ENCODE measurements around the gene FADS3. TPM values are rescaled to one million over a fixed set of nuclear protein-coding genes. Genes with fewer than 3 reads are reported as not detected.

Gene FADS3
- total and polyA plus RNA-seq, 9 of the 15 experiments (the other 6 are each of a cell fraction or from before 2014, with no cell fraction given) = 0.97 to 148 (median 92.7) TPM

- TF ChIP-seq, protein P1, sequence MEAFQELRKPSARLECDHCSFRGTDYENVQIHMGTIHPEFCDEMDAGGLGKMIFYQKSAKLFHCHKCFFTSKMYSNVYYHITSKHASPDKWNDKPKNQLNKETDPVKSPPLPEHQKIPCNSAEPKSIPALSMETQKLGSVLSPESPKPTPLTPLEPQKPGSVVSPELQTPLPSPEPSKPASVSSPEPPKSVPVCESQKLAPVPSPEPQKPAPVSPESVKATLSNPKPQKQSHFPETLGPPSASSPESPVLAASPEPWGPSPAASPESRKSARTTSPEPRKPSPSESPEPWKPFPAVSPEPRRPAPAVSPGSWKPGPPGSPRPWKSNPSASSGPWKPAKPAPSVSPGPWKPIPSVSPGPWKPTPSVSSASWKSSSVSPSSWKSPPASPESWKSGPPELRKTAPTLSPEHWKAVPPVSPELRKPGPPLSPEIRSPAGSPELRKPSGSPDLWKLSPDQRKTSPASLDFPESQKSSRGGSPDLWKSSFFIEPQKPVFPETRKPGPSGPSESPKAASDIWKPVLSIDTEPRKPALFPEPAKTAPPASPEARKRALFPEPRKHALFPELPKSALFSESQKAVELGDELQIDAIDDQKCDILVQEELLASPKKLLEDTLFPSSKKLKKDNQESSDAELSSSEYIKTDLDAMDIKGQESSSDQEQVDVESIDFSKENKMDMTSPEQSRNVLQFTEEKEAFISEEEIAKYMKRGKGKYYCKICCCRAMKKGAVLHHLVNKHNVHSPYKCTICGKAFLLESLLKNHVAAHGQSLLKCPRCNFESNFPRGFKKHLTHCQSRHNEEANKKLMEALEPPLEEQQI (IDR thresholded peaks at IDR 0.05) = no peak
Measured at GRCh38 chr11:61902313-61902712, 11.0 kb upstream of the FADS3 start (continued).

GRCh38 chr11:61901397-61901796 is 10.1 kb upstream of the FADS3 start:
- Histone ChIP-seq H3K36me3 (ENCODE audit: control insufficient read depth, insufficient read depth, low read length) (peaks cover 86% of the 10 kb centered on the region; the same call in 2 of the 3 replicates), H3K27ac (ENCODE audit: extremely low read depth, low read depth, low read length) (no peak overlapping the region), H3K27me3 (ENCODE audit: control insufficient read depth in 2 of 2, insufficient read depth in 2 of 2, low read length in 2 of 2) (no peaks in the 10 kb centered on the region), H3K79me2 (ENCODE audit: control insufficient read depth, insufficient read depth, low read length) (no peaks in the 10 kb centered on the region), H2AFZ (ENCODE audit: low read depth, low read length) (no peak overlapping the region), H3K4me1 (replicated peaks in 1 of 2; ENCODE audit: control insufficient read depth in 2 of 2, insufficient read depth in 2 of 2, low read length in 2 of 2) (peaks cover 4 to 54% of the 10 kb centered on the region in 2 experiments; a peak in 4 of 5 replicates), H3K9me1 (ENCODE audit: control insufficient read depth, insufficient read depth, low read length) (no peaks in the 10 kb centered on the region), H3K4me3 (no peak overlapping the region), H4K20me1 (replicated peaks; ENCODE audit: control insufficient read depth, insufficient read depth, low read length) (no peaks in the 10 kb centered on the region), H3K9me3 (replicated peaks; ENCODE audit: control insufficient read depth, insufficient read depth, low read depth, low read length) (no peaks in the 10 kb centered on the region), H3K4me2 (ENCODE audit: insufficient read depth, low read length) (no peak overlapping the region), H3K9ac (ENCODE audit: insufficient read depth in 1 of 2, low read depth in 2 of 2, low read length in 2 of 2) (no peak overlapping the region)
- no TSS peak for BruUV-seq (replicated peaks)
- CTCF ChIA-PET (ENCODE audit: low intra/inter-chr PET ratio) = interaction anchor here (0.7 to 6.7 kb wide), 3 partner anchors 45 to 409 kb away, joined by 3 to 98 read pairs (median 61); no protein-coding TSS in a partner anchor
- POLR2A ChIA-PET = interaction anchor here (0.7 to 10.7 kb wide), 6 partner anchors 14 to 189 kb away, joined by 3 to 109 read pairs (median 10); partner anchors contain the start of genes BEST1 and FTH1
- peak in 2 of 4 experiments; percentile 46 to 53 for DNase-seq (ENCODE audit: extremely low read depth in 1 of 4, low spot score in 3 of 4)
- in situ Hi-C loops (cut with MboI) (no loop called here), intact Hi-C loops (cut with micrococcal nuclease) (no loop called here)
- peak; percentile 51 for FAIRE-seq
- ATAC-seq = peak; percentile 48
- WGBS (ENCODE audit: insufficient coverage, low coverage, missing lambda C conversion rate) = 72% methylated on average over 7 of the region's 10 CpGs
- TF ChIP-seq FOS (IDR thresholded peaks at IDR 0.05; ENCODE audit: extremely low read depth, insufficient read length) = no peak
- TF ChIP-seq AFF4 (CRISPR knock-in tag; IDR thresholded peaks at IDR 0.05) = no peak
- TF ChIP-seq, protein P2, sequence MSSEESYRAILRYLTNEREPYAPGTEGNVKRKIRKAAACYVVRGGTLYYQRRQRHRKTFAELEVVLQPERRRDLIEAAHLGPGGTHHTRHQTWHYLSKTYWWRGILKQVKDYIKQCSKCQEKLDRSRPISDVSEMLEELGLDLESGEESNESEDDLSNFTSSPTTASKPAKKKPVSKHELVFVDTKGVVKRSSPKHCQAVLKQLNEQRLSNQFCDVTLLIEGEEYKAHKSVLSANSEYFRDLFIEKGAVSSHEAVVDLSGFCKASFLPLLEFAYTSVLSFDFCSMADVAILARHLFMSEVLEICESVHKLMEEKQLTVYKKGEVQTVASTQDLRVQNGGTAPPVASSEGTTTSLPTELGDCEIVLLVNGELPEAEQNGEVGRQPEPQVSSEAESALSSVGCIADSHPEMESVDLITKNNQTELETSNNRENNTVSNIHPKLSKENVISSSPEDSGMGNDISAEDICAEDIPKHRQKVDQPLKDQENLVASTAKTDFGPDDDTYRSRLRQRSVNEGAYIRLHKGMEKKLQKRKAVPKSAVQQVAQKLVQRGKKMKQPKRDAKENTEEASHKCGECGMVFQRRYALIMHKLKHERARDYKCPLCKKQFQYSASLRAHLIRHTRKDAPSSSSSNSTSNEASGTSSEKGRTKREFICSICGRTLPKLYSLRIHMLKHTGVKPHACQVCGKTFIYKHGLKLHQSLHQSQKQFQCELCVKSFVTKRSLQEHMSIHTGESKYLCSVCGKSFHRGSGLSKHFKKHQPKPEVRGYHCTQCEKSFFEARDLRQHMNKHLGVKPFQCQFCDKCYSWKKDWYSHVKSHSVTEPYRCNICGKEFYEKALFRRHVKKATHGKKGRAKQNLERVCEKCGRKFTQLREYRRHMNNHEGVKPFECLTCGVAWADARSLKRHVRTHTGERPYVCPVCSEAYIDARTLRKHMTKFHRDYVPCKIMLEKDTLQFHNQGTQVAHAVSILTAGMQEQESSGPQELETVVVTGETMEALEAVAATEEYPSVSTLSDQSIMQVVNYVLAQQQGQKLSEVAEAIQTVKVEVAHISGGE (CRISPR knock-in tag; IDR thresholded peaks at IDR 0.05) = no peak
- no peak for TF ChIP-seq ZBTB49 (CRISPR knock-in tag; IDR thresholded peaks at IDR 0.05; ENCODE audit: borderline replicate concordance)
- TF ChIP-seq MXI1 (IDR thresholded peaks at IDR 0.05; ENCODE audit: low read depth, low read length) = no peak
- no peak for TF ChIP-seq POLR2A (conservative IDR thresholded peaks at IDR 0.05)

Measured in K562 (cell line).